HT-29 (cell line): ENCODE data around the gene SMU1. TPM values are rescaled to one million over a fixed set of nuclear protein-coding genes. Genes with fewer than 3 reads are reported as not detected.
"Not testable (repeated sequence)": the region's sequence is repeated elsewhere in the genome, so short reads cannot be mapped to it uniquely, and the experiment has no call there.

ENCODE experiments used
- DNase-seq: peaks from one replicate; pipeline ENCODE4 v3.0.0-alpha.2; 2015; ENCODE audit warnings: low spot score
- total RNA-seq: library from RNA; depleted of rRNA; stranded (reverse); fragments of >200 nt; shearing (Covaris generic); gene quantifications from 2 replicates; pipeline ENCODE4 v1.2.3, GENCODE V29; 2014; rRNA removed

The SMU1 gene
- total RNA-seq, 1 experiment from 2014 or later = 11.5 TPM

DNA sequence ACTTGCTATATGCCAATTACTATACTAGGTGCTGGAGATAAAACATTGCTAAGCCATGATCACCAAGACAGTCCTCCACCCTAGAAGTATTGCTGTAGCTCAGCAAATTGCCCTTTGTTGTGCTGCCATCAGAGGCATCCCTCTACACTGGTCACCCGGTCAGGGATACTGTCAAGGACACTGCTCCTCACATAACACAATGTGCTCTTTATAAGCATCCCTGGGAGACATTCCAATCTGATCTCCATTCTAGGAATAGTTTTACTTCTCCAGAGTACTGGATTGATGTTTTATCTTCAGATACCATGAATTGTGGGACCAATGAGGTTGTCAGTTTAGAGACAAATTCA lies 61.8 kb downstream of the SMU1 start:
- no peak for DNase-seq

DNA sequence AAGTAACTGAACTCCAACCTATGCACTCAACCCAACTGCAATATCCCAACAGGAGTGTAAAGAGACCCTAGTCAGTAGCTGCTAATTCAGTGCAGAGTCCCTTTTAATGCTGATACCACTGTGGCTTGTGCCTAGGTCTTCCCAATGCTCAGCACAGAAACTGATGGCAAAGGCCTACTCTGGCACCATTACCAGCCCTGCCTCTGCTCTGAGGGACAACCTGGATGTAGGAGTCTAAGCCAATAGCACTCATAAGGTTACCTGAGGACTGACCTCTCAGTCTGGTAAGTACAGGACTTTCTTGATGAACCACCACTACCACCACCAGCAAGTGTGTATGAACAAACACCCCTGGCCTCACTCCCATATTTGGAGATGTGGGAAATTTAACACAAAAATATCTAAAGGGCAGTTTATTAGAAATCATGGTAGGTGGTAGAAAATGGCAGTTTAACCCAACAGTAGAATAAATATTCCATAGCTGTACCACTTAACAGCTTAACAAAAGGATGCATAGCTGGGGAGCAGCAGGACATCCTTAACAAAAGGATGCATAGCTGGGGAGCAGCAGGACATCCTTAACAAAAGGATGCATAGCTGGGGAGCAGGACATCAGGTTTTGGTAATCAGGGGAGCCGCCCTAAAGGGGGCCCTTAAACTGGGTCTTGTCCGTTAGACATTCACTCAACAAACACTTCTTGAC lies 62.4 kb downstream of the SMU1 start:
- DNase-seq = no peak

DNA sequence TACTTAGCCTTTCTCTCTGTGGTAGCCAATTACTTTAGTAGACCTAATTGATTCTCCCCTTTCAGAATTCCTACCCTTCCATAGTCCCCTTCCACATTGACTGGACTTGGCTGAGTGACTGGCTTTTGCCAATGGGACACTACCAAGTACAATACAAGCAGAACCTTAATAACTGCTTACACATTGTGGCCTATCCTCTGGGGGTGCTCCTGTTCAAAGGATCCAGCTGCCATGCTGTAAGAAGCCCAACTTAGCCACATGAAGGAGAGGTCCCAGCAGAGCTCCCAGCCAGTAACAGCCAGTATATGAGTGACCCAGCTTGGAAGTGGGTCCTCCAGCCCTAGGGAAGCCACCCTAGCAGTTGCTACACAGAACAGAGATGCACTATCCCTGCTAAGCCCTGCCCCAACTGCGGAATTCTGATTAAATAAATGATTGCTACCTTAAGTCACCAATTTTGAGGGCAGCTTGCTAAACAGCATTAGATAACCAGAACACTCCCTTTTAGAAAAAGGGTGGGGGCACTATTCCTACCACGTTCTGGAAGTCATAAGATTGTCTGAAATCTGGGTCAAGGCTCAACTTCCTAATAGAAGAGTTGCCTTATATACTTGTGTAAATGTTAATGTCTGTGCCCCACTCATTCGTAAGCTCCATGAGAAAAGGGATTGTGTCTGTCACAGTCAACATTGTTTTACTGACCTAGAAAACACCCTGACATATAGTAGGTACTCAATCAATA lies 64.0 kb downstream of the SMU1 start:
- no peak for DNase-seq

DNA sequence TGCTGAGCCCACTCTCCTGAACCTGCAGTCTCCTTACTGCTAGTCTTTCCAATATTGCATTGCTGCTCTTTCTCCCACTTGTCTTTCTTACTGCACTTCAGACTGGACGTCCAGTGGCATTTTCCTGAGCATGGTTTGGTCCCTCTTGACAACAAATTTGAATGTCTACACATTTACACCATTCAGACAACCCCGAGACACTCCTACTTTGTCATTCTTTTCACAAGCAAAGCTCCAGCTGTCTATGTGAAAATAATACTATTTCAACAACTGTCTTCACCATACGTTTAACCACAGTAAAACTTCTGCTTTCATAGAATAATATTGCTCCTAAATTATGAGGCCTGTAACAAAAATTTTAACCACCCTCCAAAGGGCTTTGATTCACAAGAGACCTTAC lies 64.6 kb downstream of the SMU1 start:
- DNase-seq = no peak

DNA sequence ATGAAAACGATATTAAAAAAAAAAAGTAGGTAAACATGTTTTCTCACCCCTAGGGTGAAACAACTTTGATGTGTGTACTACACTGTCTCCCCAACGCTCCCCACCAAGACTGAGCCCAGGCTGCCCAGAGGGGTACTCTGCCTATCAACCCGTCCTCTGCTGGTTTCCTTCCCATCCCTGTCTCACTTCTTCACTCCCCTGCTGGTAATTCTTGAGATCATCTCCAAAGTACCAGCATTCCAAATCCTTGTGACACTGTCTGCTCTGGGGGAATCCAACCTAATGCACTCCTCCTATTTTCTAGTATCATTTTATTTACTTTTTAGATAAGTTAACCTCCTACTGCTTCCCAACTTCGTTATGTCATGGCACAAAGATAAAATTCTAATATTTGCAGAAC lies 68.7 kb downstream of the SMU1 start:
- DNase-seq = no peak

DNA sequence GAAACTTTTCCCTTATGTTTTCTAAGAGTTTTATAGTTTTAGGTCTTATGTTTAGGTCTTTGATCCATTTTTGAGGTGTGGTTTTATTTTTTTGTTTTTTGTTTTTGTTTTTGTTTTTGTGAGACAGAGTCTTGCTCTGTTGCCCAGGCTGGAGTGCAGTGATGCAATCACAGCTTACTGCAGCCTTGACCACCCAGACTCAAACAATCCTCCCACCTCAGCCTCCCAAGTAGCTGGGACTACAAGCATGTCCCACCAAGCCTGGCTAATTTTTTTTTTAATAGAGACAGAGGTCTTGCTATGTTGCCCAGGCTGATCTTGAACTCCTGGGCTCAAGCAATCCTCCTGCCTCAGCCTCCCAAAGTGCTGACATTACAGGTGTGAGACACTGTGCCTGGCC lies 71.1 kb downstream of the SMU1 start:
- not testable (repeated sequence) for DNase-seq

DNA sequence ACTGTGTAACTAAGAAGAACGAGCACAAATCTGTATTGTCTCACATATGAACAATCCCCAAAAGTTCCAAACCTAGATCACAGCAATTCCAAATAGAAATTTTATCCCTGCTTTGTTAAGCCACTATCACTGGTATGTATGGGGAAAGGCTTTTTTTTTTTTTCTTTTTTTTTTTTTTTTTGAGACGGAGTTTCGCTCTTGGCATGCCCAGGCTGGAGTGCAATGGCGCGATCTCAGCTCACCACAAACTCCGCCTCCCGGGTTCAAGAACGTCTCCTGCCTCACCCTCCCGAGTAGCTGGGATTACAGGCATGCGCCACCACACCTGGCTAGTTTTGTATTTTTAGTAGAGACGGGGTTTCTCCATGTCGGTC lies 75.8 kb downstream of the SMU1 start:
- DNase-seq = not testable (repeated sequence)

DNA sequence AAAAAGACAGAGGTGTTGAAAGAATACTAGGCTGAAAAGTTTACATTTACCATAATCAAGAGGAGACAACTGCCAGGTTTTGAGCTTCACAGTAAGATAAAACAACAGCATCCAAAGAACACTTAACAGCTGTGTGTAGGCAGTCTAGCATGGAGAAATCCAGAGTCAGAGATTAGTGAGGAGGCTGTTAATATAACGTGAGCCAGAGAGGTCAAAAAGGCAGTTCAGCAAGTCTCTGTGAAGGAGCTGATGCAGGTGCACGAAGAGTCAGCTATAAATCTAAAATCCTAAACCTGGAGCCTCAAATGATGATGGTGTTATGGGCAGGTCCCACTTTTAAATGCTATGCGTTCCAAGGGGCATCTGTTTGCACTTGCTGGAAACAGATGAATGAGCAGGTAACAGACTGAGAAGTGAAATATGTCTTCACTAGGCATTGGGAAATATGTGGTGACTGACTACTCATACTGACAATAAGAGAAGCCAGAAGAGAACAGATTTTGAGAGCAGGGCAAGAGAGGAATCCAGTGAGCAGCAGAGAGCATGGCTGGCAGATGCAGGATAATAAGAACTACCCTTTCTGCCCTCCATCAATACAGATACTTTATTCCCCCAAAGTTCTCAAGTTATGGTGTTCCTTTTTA lies 83.8 kb downstream of the SMU1 start:
- DNase-seq = no peak

DNA sequence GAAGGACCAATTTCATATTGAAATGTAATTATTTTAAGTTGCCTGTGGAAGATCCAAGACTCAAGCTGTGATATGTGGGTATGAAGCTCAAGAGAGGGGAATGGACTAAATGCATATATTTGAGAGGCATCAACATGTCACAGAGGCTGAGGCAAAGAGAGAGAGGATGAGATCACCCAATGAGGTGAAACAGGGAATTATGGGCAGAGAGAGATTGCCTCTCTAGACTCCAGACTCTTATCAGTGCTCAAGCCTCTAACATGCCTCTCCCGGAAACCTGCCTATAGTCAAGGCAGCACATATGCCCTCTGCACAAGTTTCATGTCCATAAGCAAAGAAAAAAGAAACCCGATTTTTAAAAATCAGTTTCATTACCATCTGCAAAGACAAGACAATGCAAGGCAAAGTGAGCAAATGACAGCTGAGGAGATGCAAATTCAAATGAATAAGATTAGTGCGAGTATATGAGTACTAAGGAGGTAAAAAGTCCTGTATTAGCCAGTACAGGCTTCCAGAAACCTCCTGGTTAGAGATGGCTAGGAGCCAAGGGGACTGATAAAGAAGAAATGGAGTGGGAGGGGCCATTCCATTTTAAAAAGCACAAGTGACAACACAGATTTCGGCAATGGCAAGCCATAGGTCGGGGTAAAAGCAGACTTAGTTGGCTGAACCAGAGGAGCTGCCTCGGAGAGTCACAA lies 84.4 kb downstream of the SMU1 start:
- DNase-seq = no peak

Other genes with a start within 250 kb of the SMU1 start
- 26.0 and 29.7 TPM in 2 replicates for gene APTX, start 75.0 kb downstream of the SMU1 start, total RNA-seq
- gene DNAJA1, start 51.4 kb downstream of the SMU1 start, total RNA-seq = 53.2 and 59.5 TPM in 2 replicates
- 14.6 and 16.9 TPM in 2 replicates for gene B4GALT1, start 90.7 kb upstream of the SMU1 start, total RNA-seq
- 1.3 TPM in 1 of 2 replicates, not detected in the other for gene SPINK4, start 163.5 kb upstream of the SMU1 start, total RNA-seq
- gene BAG1, start 188.0 kb upstream of the SMU1 start, total RNA-seq = 70.0 and 78.4 TPM in 2 replicates
- 24.7 and 29.2 TPM in 2 replicates for gene CHMP5, start 188.4 kb upstream of the SMU1 start, total RNA-seq
- 15.2 and 18.2 TPM in 2 replicates for gene NFX1, start 213.8 kb upstream of the SMU1 start, total RNA-seq